WTC11 (cell line): ENCODE results near the gene SPATA3. TPM values are rescaled to one million over a fixed set of nuclear protein-coding genes. Genes with fewer than 3 reads are reported as not detected.
"Not testable (repeated sequence)": the region's sequence is repeated elsewhere in the genome, so short reads cannot be mapped to it uniquely, and the experiment has no call there.

Experiments
- ATAC-seq: fragments of 200-7000 bp; cut with Tn5 transposase; 2 replicates; pipeline ENCODE4 v1.10.0; 2021; ENCODE audit warnings: mild to moderate bottlenecking, moderate library complexity
- CTCF ChIA-PET: fragments of 300-600 bp; sonication (Branson Sonifier 250); formaldehyde crosslinking; loops from one replicate; lab custom pipeline; 2021; ENCODE audit warnings: antibody characterized with exemption; lab: Charles Lee
- POLR2A ChIA-PET: fragments of 350-600 bp; sonication (Branson Sonifier 250); formaldehyde crosslinking; loops from one replicate; lab custom pipeline; 2021; ENCODE audit warnings: antibody characterized with exemption; lab: Charles Lee
- DNase-seq: peaks from one replicate; pipeline ENCODE4 v3.0.0; 2021; ENCODE audit warnings: low spot score
- H3K27ac Mint-ChIP-seq: 2 replicates; pipeline ENCODE4 v1.8.0; 2021; ENCODE audit warnings: mixed read lengths
- H3K27me3 Mint-ChIP-seq: 2 replicates; pipeline ENCODE4 v1.8.0; 2021; ENCODE audit warnings: low read depth, mild to moderate bottlenecking, moderate library complexity, mixed read lengths
- H3K36me3 Mint-ChIP-seq: 2 replicates; pipeline ENCODE4 v1.8.0; 2021; ENCODE audit warnings: mixed read lengths
- H3K4me1 Mint-ChIP-seq: 2 replicates; pipeline ENCODE4 v1.8.0; 2022; ENCODE audit warnings: mixed read lengths
- H3K4me3 Mint-ChIP-seq: 2 replicates; pipeline ENCODE4 v1.8.0; 2021; ENCODE audit warnings: mild to moderate bottlenecking, moderate library complexity, mixed read lengths
- H3K9me3 Mint-ChIP-seq: 2 replicates; pipeline ENCODE4 v1.8.0; 2021; ENCODE audit warnings: mixed read lengths
- ATF6 ChIP-seq: sonication (generic); formaldehyde crosslinking; IDR thresholded peaks from 2 replicates; pipeline ENCODE4 v1.8.1; 2023; ENCODE audit warnings: mild to moderate bottlenecking, missing genetic modification reagents
- ETV6 ChIP-seq: sonication (generic); formaldehyde crosslinking; IDR thresholded peaks from 2 replicates; pipeline ENCODE4 v1.8.1; 2022; ENCODE audit warnings: mild to moderate bottlenecking, missing genetic modification reagents
- HMGXB4 ChIP-seq: sonication (generic); formaldehyde crosslinking; IDR thresholded peaks from 2 replicates; pipeline ENCODE4 v1.8.1; 2023; ENCODE audit warnings: mild to moderate bottlenecking, moderate library complexity, missing genetic modification reagents
- JAZF1 ChIP-seq: fragments of 250-450 bp; sonication (Bioruptor Pico); IDR thresholded peaks from 2 replicates; pipeline ENCODE4 v1.9.0; 2021; ENCODE audit warnings: moderate library complexity, mild to moderate bottlenecking, inconsistent platforms
- MXD4 ChIP-seq: fragments of 250-450 bp; sonication (Bioruptor Pico); IDR thresholded peaks from 2 replicates; pipeline ENCODE4 v1.8.0; 2021; ENCODE audit warnings: mild to moderate bottlenecking, moderate library complexity, borderline replicate concordance
- MYBL2 ChIP-seq: sonication (generic); formaldehyde crosslinking; IDR thresholded peaks from 2 replicates; pipeline ENCODE4 v1.8.1; 2023; ENCODE audit warnings: mild to moderate bottlenecking, moderate library complexity, missing genetic modification reagents
- PREB ChIP-seq: sonication (generic); formaldehyde crosslinking; IDR thresholded peaks from 2 replicates; pipeline ENCODE4 v1.8.1; 2022; ENCODE audit warnings: mild to moderate bottlenecking, missing genetic modification reagents, moderate library complexity, borderline replicate concordance
- SMAD3 ChIP-seq: sonication (generic); formaldehyde crosslinking; IDR thresholded peaks from 2 replicates; pipeline ENCODE4 v1.8.0; 2022; ENCODE audit warnings: missing genetic modification reagents, mild to moderate bottlenecking, borderline replicate concordance
- USF2 ChIP-seq: sonication (generic); formaldehyde crosslinking; IDR thresholded peaks from 2 replicates; pipeline ENCODE4 v1.8.1; 2023; ENCODE audit warnings: mild to moderate bottlenecking, missing genetic modification reagents, moderate library complexity
- ZNF121 ChIP-seq: sonication (generic); formaldehyde crosslinking; IDR thresholded peaks from 2 replicates; pipeline ENCODE4 v1.8.0; 2023; ENCODE audit warnings: missing genetic modification reagents
- ZNF138 ChIP-seq: sonication (generic); formaldehyde crosslinking; conservative IDR thresholded peaks from 2 replicates; pipeline ENCODE4 v1.8.1; 2022; ENCODE audit warnings: mild to moderate bottlenecking, moderate library complexity, missing genetic modification reagents
- ZNF416 ChIP-seq: fragments of 250-450 bp; sonication (Bioruptor Pico); IDR thresholded peaks from 2 replicates; pipeline ENCODE4 v1.9.0; 2021; ENCODE audit warnings: mild to moderate bottlenecking, inconsistent platforms
- ZNF423 ChIP-seq: fragments of 250-450 bp; sonication (Bioruptor Pico); IDR thresholded peaks from 2 replicates; pipeline ENCODE4 v2.1.2; 2022; ENCODE audit warnings: mild to moderate bottlenecking, moderate library complexity
- total RNA-seq: library from RNA; stranded (reverse); gene quantifications from 3 replicates; pipeline ENCODE4 v1.2.3, GENCODE V29; 2021
- TF ChIP-seq, protein P1 (sequence below): sonication (generic); formaldehyde crosslinking; IDR thresholded peaks from 2 replicates; pipeline ENCODE4 v1.8.0; 2023; ENCODE audit warnings: mild to moderate bottlenecking, missing genetic modification reagents

Gene SPATA3
- total RNA-seq, 1 experiment from 2014 or later = not detected

DNA sequence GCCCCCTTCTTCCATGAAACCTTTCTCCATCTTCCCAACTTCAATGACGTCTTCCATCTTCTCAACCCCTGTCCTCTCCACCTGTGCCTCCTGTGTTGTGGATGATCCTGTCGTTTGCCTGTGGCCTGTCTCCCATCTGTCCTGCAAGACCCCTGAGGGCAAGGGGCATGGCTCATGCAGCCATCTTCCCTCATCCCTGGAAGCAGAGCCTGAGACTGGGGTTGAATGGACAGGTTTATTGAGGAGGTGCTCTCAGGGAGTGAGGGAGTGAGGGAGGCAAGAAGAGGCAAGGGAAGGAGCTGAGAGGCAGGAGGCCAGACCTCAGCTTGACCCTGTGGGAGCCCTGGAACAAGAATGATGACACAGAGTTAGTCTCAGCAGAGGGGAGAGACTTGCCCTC, 7.3 kb downstream of the SPATA3 start:
- no peak for ATAC-seq

DNA sequence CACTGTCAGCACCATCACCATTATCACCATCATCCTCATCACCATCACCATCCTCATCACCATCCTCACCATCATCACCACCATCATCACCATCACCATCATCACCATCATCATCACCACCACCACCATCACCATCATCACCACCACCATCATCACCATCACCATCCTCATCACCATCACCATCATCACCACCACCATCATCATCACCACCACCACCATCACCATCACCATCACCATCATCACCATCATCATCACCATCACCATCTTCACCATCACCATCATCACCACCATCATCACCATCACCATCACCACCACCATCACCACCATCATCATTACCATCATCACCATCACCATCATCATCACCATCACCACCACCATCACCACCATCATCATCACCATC, 9.0 kb downstream of the SPATA3 start:
- POLR2A ChIA-PET = not testable (repeated sequence)

More for the DNA sequence above, 7.3 kb downstream of the SPATA3 start:
- Mint-ChIP-seq H3K27me3 (peaks cover 18% of the 10 kb centered on the region), H3K27ac (no peak overlapping the region), H3K36me3 (peaks cover 11% of the 10 kb centered on the region), H3K4me1 (peaks cover 8% of the 10 kb centered on the region; the same call in 1 of the 2 replicates), H3K9me3 (peaks cover 22% of the 10 kb centered on the region), H3K4me3 (no peak overlapping the region)
- CTCF ChIA-PET = interaction anchor here (1.6 kb wide), 1 partner anchor 78 kb away, joined by 3 read pairs; the partner anchor contains the start of gene GPR55
- POLR2A ChIA-PET = no interaction called here
- TF ChIP-seq MYBL2 (CRISPR knock-in tag) (no peak), USF2 (no peak), SMAD3 (CRISPR knock-in tag) (no peak), ETV6 (CRISPR knock-in tag) (no peak), MXD4 (CRISPR knock-in tag) (no peak), ZNF423 (no peak), JAZF1 (CRISPR knock-in tag) (no peak), ZNF138 (CRISPR knock-in tag) (no peak), HMGXB4 (CRISPR knock-in tag) (no peak), ZNF121 (CRISPR knock-in tag) (no peak), PREB (CRISPR knock-in tag) (no peak), ZNF416 (CRISPR knock-in tag) (no peak), ATF6 (CRISPR knock-in tag) (no peak)
- TF ChIP-seq, protein P1, sequence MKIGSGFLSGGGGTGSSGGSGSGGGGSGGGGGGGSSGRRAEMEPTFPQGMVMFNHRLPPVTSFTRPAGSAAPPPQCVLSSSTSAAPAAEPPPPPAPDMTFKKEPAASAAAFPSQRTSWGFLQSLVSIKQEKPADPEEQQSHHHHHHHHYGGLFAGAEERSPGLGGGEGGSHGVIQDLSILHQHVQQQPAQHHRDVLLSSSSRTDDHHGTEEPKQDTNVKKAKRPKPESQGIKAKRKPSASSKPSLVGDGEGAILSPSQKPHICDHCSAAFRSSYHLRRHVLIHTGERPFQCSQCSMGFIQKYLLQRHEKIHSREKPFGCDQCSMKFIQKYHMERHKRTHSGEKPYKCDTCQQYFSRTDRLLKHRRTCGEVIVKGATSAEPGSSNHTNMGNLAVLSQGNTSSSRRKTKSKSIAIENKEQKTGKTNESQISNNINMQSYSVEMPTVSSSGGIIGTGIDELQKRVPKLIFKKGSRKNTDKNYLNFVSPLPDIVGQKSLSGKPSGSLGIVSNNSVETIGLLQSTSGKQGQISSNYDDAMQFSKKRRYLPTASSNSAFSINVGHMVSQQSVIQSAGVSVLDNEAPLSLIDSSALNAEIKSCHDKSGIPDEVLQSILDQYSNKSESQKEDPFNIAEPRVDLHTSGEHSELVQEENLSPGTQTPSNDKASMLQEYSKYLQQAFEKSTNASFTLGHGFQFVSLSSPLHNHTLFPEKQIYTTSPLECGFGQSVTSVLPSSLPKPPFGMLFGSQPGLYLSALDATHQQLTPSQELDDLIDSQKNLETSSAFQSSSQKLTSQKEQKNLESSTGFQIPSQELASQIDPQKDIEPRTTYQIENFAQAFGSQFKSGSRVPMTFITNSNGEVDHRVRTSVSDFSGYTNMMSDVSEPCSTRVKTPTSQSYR = no peak
- DNase-seq = no peak

More for the DNA sequence above, 9.0 kb downstream of the SPATA3 start:
- not testable (repeated sequence) for H3K4me1 Mint-ChIP-seq, ATAC-seq, H3K27ac Mint-ChIP-seq, H3K4me3 Mint-ChIP-seq, DNase-seq
- peaks cover 12% of the 10 kb centered on the region for H3K27me3 Mint-ChIP-seq
- H3K9me3 Mint-ChIP-seq = peaks cover 22% of the 10 kb centered on the region
- CTCF ChIA-PET = interaction anchor here (1.8 kb wide), 1 partner anchor 48 kb away, joined by 6 read pairs; no protein-coding TSS in a partner anchor
- peaks cover 11% of the 10 kb centered on the region for H3K36me3 Mint-ChIP-seq
